HFFc6 (cell line): ENCODE results near the gene BLTP3A. TPM values are rescaled to one million over a fixed set of nuclear protein-coding genes. Genes with fewer than 3 reads are reported as not detected.
"Not testable (repeated sequence)": the region's sequence is repeated elsewhere in the genome, so short reads cannot be mapped to it uniquely, and the experiment has no call there.

Source experiments
- DNase-seq: peaks from one replicate; pipeline ENCODE4 v3.0.0-alpha.2; 2018
- H3K27ac Mint-ChIP-seq: 2 replicates; pipeline ENCODE4 v1.8.0; 2020; ENCODE audit warnings: mild to moderate bottlenecking, mixed read lengths
- H3K27me3 Mint-ChIP-seq: 2 replicates; pipeline ENCODE4 v1.8.0; 2021; ENCODE audit warnings: mild to moderate bottlenecking, moderate library complexity, mixed read lengths; ENCODE audit not compliant: insufficient read depth
- H3K36me3 Mint-ChIP-seq: 2 replicates; pipeline ENCODE4 v1.8.0; 2021; ENCODE audit warnings: low read depth, mixed read lengths
- H3K4me1 Mint-ChIP-seq: 2 replicates; pipeline ENCODE4 v1.8.0; 2020; ENCODE audit warnings: low read depth, mixed read lengths
- H3K4me3 Mint-ChIP-seq: 2 replicates; pipeline ENCODE4 v1.8.0; 2020; ENCODE audit warnings: mild to moderate bottlenecking, moderate library complexity, mixed read lengths
- H3K9me3 Mint-ChIP-seq: 2 replicates; pipeline ENCODE4 v1.8.0; 2020; ENCODE audit warnings: mild to moderate bottlenecking, mixed read lengths
- total RNA-seq, 6 experiments: library from RNA; stranded (reverse); fragmentation: NEBNext Ultra II Directional; extraction: Animal tissue kit (Norgen Biotek cat#: 25700); gene quantifications; 2 replicates in 1 of 6; 3 replicates in 5 of 6; pipeline ENCODE4 v1.2.3, GENCODE V29; 2021
- TF ChIP-seq, protein P1 (sequence below): fragments of 200-600 bp; sonication (generic); IDR thresholded peaks from 2 replicates; pipeline ENCODE4 v1.5.0; 2021; ENCODE audit warnings: antibody characterized with exemption, mild to moderate bottlenecking

Gene BLTP3A
- total RNA-seq, 6 experiments from 2014 or later = 7.2 to 9.8 (median 8.9) TPM

DNA sequence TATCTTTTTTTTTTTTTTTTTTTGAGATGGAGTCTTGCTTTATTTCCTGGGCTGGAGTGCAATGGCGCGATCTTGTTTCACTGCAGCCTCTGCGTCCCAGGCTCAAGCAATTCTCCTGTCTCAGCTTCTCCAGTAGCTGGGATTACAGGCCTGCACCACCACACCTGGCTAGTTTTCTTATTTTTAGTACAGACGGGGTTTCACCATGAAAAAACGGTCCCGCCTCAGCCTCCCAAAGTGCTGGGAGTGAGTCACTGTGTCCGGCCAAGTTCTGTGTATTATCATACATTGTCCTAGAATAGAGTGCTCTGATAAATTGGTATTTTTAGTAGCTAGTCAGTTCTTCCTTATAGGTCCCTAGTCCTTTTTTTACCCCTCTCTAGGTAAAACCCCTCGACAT is 31.8 kb upstream of the BLTP3A start:
- H3K4me1 Mint-ChIP-seq = no peaks in the 10 kb centered on the region
- H3K9me3 Mint-ChIP-seq = no peaks in the 10 kb centered on the region
- TF ChIP-seq, protein P1, sequence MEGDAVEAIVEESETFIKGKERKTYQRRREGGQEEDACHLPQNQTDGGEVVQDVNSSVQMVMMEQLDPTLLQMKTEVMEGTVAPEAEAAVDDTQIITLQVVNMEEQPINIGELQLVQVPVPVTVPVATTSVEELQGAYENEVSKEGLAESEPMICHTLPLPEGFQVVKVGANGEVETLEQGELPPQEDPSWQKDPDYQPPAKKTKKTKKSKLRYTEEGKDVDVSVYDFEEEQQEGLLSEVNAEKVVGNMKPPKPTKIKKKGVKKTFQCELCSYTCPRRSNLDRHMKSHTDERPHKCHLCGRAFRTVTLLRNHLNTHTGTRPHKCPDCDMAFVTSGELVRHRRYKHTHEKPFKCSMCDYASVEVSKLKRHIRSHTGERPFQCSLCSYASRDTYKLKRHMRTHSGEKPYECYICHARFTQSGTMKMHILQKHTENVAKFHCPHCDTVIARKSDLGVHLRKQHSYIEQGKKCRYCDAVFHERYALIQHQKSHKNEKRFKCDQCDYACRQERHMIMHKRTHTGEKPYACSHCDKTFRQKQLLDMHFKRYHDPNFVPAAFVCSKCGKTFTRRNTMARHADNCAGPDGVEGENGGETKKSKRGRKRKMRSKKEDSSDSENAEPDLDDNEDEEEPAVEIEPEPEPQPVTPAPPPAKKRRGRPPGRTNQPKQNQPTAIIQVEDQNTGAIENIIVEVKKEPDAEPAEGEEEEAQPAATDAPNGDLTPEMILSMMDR = no peak
- no peaks in the 10 kb centered on the region; the same call in 1 of the 2 replicates for H3K27me3 Mint-ChIP-seq
- H3K4me3 Mint-ChIP-seq = no peak overlapping the region
- DNase-seq = no peak
- no peak overlapping the region for H3K27ac Mint-ChIP-seq
- H3K36me3 Mint-ChIP-seq = peaks cover 16% of the 10 kb centered on the region; the same call in 1 of the 2 replicates

DNA sequence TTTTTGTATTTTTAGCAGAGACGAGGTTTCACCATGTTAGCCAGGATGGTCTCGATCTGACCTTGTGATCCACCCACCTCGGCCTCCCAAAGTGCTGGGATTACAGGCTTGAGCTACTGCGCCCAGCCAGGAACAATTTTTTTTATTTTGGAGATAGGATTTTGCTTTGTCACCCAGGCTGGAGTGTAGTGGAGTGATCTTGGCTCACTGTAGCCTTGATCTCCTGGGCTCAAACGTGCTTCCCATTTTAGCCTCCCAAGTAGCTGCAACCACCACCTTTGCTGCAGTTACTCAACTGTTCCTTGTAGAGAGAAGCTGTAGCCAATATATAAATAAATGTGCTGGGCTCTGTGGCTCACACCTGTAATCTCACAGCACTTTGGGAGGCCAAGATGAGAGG is 30.2 kb upstream of the BLTP3A start:
- H3K4me3 Mint-ChIP-seq, H3K4me1 Mint-ChIP-seq, H3K27me3 Mint-ChIP-seq, DNase-seq, H3K27ac Mint-ChIP-seq, H3K9me3 Mint-ChIP-seq: not testable (repeated sequence)
- H3K36me3 Mint-ChIP-seq = peaks cover 16% of the 10 kb centered on the region; the same call in 1 of the 2 replicates

DNA sequence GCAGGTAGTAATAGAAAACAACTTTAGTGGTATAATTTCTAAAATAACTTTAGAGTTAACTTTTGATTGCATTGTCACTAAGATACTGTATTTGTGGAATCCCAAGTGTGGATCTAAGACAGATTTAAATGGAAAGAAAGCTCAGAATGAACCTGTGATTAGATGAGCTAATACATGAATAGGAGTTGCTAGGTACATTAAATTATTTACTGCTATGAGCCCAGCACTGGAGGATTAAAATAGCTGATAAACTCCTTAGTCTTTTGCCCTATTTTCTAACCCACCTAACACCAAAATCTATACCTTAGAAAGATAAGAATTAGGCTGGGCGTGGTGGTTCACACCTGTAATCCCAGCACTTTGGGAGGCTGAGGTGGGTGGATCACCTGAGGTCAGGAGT is 23.7 kb upstream of the BLTP3A start:
- TF ChIP-seq, protein P1 = no peak
- Mint-ChIP-seq H3K4me3 (no peak overlapping the region), H3K27ac (no peak overlapping the region), H3K36me3 (peaks cover 28% of the 10 kb centered on the region), H3K27me3 (peaks cover 5% of the 10 kb centered on the region; the same call in 1 of the 2 replicates), H3K9me3 (no peaks in the 10 kb centered on the region), H3K4me1 (peaks cover 19% of the 10 kb centered on the region)
- DNase-seq = no peak

DNA sequence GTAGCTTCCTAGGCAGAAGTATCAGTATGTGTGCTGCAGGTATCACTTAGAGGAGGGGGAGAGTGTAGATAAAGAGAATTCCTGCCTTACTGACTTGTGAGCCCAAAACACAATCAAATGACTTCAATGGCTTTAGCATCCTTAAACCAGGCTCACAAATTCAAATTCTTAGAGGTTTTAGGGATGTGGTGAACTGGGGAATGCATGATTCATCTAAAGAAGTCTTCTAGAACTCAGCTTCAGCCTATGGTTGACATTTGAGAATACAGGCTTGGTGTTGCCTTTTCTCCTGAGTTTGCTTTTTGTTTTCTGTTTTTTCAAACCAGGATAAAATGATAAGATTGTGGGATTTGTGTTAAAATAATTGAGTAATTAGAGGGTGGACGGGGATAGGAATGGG is 20.2 kb upstream of the BLTP3A start:
- peaks cover 32% of the 10 kb centered on the region for H3K36me3 Mint-ChIP-seq
- H3K9me3 Mint-ChIP-seq = no peaks in the 10 kb centered on the region
- H3K27ac Mint-ChIP-seq = peak overlapping the region; percentile 71
- TF ChIP-seq, protein P1 = peak; percentile 23; the same call in 1 of the 2 replicates
- peaks cover 19% of the 10 kb centered on the region for H3K4me1 Mint-ChIP-seq
- H3K27me3 Mint-ChIP-seq = peaks cover 5% of the 10 kb centered on the region; the same call in 1 of the 2 replicates
- peak overlapping the region; percentile 16 for H3K4me3 Mint-ChIP-seq
- DNase-seq = peak; percentile 76

DNA sequence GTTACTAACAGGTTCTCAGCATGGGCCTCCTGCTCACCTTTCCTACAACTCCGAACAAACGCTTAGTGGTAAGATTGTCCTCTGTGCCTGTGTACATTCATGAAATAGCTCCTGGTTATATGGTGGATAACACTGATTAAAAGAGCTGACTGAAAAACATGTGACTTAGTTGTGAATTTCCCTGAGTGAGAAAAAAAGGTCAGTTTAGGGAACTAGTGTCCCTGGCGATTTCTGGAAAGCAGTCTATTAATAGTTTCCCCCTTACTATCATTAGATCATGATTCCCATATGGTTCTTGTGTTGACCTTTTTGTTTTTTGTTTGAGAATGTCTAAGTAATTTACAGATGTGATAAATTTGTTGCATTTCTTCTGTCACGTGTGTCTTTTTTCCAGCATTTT is 18.9 kb upstream of the BLTP3A start:
- H3K27ac Mint-ChIP-seq = peak overlapping the region; percentile 46; the same call in 1 of the 2 replicates
- H3K4me1 Mint-ChIP-seq = peaks cover 19% of the 10 kb centered on the region
- H3K27me3 Mint-ChIP-seq = peaks cover 5% of the 10 kb centered on the region; the same call in 1 of the 2 replicates
- peaks cover 34% of the 10 kb centered on the region for H3K36me3 Mint-ChIP-seq
- no peak for DNase-seq
- H3K9me3 Mint-ChIP-seq = no peaks in the 10 kb centered on the region
- TF ChIP-seq, protein P1 = no peak
- no peak overlapping the region for H3K4me3 Mint-ChIP-seq

DNA sequence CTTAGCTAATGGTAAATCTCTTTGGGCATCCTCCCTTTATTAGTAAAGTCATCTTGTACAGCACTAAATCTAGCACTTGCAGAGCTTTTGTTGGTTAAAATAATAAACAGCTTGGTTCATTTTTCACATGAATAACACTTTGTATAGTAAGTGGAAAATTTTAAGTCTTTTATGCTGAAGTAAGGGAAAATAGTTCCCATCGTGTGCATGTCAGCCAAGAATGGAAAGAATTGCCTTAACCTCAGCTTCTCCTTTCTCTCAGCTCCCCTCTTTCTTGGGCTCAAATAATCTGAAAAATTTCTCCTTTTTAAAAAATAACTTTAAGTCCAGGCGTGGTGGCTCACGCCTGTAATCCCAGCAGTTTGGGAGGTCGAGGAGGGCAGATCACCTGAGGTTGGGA is 18.0 kb upstream of the BLTP3A start:
- Mint-ChIP-seq H3K9me3 (no peaks in the 10 kb centered on the region), H3K27ac (no peak overlapping the region), H3K27me3 (no peaks in the 10 kb centered on the region; the same call in 1 of the 2 replicates), H3K4me1 (peaks cover 19% of the 10 kb centered on the region), H3K36me3 (peaks cover 37% of the 10 kb centered on the region), H3K4me3 (no peak overlapping the region)
- TF ChIP-seq, protein P1 = no peak
- DNase-seq = no peak
